Ovary (tissue), 9 donors: Measurements from ENCODE around the gene CHGA. TPM values are rescaled to one million over a fixed set of nuclear protein-coding genes. Genes with fewer than 3 reads are reported as not detected.

Experiments
- DNase-seq, 5 donors: peaks; one replicate each; pipeline ENCODE4 v3.0.0-alpha.2; 2019 to 2020
- H3K27ac ChIP-seq, 2 donors: fragments of 200-600 bp; one replicate each; pipeline versions ENCODE4 v1.5.1 to v1.8.0; 2019 to 2022
- H3K27me3 ChIP-seq: fragments of 200-600 bp; one replicate; pipeline ENCODE4 v1.8.0; 2022
- H3K36me3 ChIP-seq: fragments of 200-600 bp; sonication (generic); one replicate; pipeline ENCODE4 v1.5.1; 2019
- H3K4me1 ChIP-seq: one replicate; pipeline ENCODE4 v1.8.1; 2013; ENCODE audit warnings: mild to moderate bottlenecking, moderate library complexity; ENCODE audit not compliant: insufficient read depth
- H3K4me3 ChIP-seq: fragments of 200-600 bp; sonication (generic); one replicate; pipeline ENCODE4 v1.5.1; 2017
- H3K9me3 ChIP-seq, 2 donors: fragments of 200-600 bp in 1 of 2; sonication (generic) in 1 of 2; one replicate each; pipeline versions ENCODE4 v1.5.1 to v1.8.1; 2013 to 2019; ENCODE audit warnings: mild to moderate bottlenecking in 1 of 2, moderate library complexity in 1 of 2
- EP300 ChIP-seq: sonication (generic); formaldehyde crosslinking; IDR thresholded peaks from one replicate; pipeline ENCODE4 v1.6.1; 2017; ENCODE audit warnings: antibody characterized with exemption
- POLR2A ChIP-seq: fragments of 450-650 bp; IDR thresholded peaks from one replicate; pipeline ENCODE4 v1.6.1; 2017; ENCODE audit warnings: antibody characterized with exemption, mild to moderate bottlenecking, moderate library complexity
- WGBS, 3 donors: extraction: QIAGEN DNeasy Blood & Tissue Kit in 1 of 3; methylation state at CpG; one replicate each; pipeline versions ENCODE4 v1.1.5 to v1.1.7; 2013 to 2017; 5-methylcytosine and 5-hydroxymethylcytosine counted together
- intact Hi-C, 4 donors: fragments of 100-400 bp; cut with DNase I; formaldehyde crosslinking; loops; one replicate each; pipeline versions ENCODE4 v1.11.0 to v1.15.1; 2022 to 2023
- polyA plus RNA-seq, 2 donors: library from polyadenylated mRNA; stranded (reverse); fragments of 200-250 nt in 1 of 2; fragments of 350-450 nt in 1 of 2; fragmentation: Illumina TruSeq in 1 of 2; extraction: RNeasy Lipid Tissue Mini Kit (QIAGEN cat#74804) in 1 of 2; gene quantifications; one replicate each; pipeline ENCODE4 v1.2.3, GENCODE V29; 2013 to 2014
- total RNA-seq, 7 donors: library from RNA; depleted of rRNA in 2 of 7; stranded (reverse); fragments of >200 nt in 2 of 7; fragmentation: NEBNext Ultra II Directional in 3 of 7; extraction: Animal tissue kit (Norgen Biotek cat#: 25700) in 3 of 7; gene quantifications; one replicate each; pipeline versions ENCODE4 v1.1.0 to v1.2.4, GENCODE V29; 2016 to 2023
- TF ChIP-seq, protein P1 (sequence below), 3 donors: fragments of 450-650 bp in 2 of 3; fragments of 200-600 bp in 1 of 3; IDR thresholded peaks; one replicate each; pipeline versions ENCODE4 v1.5.1 to v1.8.0; 2016 to 2022; ENCODE audit warnings: antibody characterized with exemption in 3 of 3, mild to moderate bottlenecking in 1 of 3
- donor health status: DM: no; HTN: no; CAD: no; lungs with moderate emphysema.
- donor health status: DM: no; HTN: no; CAD: no.
- donor health status: Bipolar disorder and iron deficiency.
- donor health status: DM: yes; HTN: yes; CAD: no.
- donor health status: DM: no; HTN: no; CAD: no.
- donor health status: DM: yes; HTN: yes; CAD: no.

Gene CHGA
- total and polyA plus RNA-seq, 9 donors: 0.13 to 1.6 (median 0.60) TPM; not detected in 2

DNA sequence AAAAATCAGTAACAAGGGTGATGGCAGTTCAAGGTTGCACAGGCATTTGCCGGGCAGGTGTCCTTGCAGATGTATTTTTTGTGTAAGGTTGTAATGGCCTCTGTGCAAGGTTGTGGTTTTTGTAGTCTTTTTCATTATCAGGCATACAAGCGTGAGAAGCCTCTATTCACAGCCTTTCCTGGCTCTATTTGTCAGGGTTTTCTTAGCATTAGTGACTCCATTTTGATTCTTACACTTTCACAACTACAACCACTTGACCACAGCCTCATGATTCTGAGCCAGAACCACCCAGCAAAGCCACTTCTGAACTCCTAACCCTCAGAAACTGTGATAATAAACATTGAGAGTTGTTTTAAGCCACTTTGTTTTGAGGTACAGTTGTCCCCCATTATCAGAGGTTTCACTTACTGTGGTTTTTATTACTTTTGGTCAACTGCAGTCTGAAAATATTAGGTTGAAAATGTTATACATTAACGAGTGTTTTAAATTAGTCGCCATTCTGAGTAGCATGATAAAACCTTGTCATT, 27.5 kb upstream of the CHGA start:
- Histone ChIP-seq H3K36me3 (no peaks in the 10 kb centered on the region), H3K27ac (no peak overlapping the region), H3K27me3 (no peaks in the 10 kb centered on the region), H3K4me1 (no peaks in the 10 kb centered on the region), H3K4me3 (no peak overlapping the region), H3K9me3 (no peaks in the 10 kb centered on the region)
- WGBS, 3 donors: 34 to 62% (median 47%) methylated on average over 4 of the region's 4 CpGs
- DNase-seq: no peak
- intact Hi-C loops: no loop called here
- TF ChIP-seq POLR2A (no peak), EP300 (no peak)
- TF ChIP-seq, protein P1, sequence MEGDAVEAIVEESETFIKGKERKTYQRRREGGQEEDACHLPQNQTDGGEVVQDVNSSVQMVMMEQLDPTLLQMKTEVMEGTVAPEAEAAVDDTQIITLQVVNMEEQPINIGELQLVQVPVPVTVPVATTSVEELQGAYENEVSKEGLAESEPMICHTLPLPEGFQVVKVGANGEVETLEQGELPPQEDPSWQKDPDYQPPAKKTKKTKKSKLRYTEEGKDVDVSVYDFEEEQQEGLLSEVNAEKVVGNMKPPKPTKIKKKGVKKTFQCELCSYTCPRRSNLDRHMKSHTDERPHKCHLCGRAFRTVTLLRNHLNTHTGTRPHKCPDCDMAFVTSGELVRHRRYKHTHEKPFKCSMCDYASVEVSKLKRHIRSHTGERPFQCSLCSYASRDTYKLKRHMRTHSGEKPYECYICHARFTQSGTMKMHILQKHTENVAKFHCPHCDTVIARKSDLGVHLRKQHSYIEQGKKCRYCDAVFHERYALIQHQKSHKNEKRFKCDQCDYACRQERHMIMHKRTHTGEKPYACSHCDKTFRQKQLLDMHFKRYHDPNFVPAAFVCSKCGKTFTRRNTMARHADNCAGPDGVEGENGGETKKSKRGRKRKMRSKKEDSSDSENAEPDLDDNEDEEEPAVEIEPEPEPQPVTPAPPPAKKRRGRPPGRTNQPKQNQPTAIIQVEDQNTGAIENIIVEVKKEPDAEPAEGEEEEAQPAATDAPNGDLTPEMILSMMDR (IDR thresholded peaks at IDR 0.05): no peak

DNA sequence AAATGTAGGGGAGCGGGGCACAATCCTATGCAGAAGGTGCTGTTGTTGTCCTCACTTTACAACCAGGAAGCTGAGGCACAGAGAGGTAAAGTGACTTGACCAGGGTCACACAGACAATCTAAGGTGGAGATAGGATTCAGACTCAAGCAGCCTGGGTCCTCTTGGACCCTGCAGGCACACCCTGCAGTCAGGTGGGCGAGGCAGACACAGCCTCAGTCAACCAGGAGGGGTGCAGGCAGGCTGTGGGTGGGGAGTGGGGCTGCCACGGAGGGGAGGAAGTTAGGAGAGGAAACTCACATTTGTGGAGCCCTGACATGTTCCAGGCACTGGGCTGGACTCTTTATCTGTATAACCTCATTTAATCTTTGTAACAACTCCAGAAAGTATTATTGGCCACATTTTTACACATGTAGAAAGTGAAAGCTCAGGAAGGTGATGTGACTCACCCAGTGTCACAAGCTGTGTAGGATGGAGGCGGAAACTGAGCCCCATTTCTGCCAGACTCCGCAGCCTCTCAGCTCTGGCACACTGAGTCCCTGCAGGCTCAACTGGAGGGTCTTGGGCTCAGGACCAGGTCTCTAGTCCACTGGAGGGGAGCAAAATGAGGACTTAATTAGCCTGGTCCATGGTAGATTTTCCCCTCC, 24.9 kb upstream of the CHGA start:
- Histone ChIP-seq H3K4me3 (no peak overlapping the region), H3K36me3 (no peaks in the 10 kb centered on the region), H3K27ac (no peak overlapping the region), H3K9me3 (no peaks in the 10 kb centered on the region), H3K4me1 (no peaks in the 10 kb centered on the region), H3K27me3 (no peaks in the 10 kb centered on the region)
- TF ChIP-seq, protein P1 (IDR thresholded peaks at IDR 0.05): no peak
- no peak for TF ChIP-seq POLR2A
- no peak for TF ChIP-seq EP300
- intact Hi-C loops: no loop called here
- no peak for DNase-seq
- WGBS, 3 donors: 67 to 82% (median 68%) methylated on average over 5 of the region's 5 CpGs

DNA sequence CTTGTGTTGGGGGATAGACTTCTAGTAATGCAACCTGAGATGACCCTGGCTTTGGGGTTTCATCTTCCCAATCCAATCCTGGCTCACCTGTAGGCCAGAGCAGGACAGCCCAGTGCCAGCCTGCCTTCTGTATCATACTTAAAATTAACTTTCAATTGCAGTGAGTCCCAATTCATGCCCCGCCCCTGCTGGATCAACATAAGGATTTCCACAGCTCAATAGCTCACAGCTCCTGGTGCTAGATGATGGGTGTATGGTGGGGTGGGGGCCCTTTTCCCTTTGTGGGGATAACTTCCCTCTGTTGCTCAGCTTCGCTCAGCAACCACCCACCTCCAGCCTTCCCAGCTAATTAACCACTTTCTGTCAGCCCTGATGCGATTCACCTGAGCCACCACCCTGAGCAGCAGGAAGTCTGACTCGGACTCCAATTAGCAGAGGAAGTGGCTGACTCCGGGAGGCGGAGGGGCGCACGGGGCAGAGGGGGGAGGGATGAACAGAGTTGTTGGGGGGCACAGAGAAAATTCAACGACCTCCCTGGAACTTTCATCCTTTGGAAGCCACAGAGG, 24.3 kb upstream of the CHGA start:
- Histone ChIP-seq H3K4me3 (no peak overlapping the region), H3K27me3 (no peaks in the 10 kb centered on the region), H3K27ac (no peak overlapping the region), H3K36me3 (no peaks in the 10 kb centered on the region), H3K4me1 (no peaks in the 10 kb centered on the region), H3K9me3 (no peaks in the 10 kb centered on the region)
- DNase-seq: no peak
- intact Hi-C loops: no loop called here
- no peak for TF ChIP-seq EP300
- TF ChIP-seq POLR2A: no peak
- TF ChIP-seq, protein P1 (IDR thresholded peaks at IDR 0.05): no peak
- WGBS, 3 donors: 52 to 60% (median 59%) methylated on average over 9 of the region's 9 CpGs

DNA sequence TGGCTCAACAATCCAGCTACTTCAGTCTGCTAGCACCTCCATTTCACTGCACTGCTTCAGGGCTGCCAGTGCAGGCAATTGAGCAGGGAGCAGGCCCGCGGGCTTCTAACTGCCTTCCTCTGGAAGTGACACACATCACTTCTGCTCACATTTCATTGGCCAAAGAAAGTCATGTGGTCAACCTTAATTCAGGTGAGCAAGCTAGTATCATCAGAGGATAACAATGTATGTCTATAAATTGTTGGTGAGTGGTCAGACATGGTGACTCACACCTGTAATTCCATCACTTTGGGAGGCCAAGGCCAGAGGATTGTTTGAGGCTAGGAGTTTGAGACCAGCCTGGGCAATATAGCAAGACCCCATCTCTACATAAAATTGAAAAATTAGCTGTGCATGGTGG, 22.3 kb upstream of the CHGA start:
- intact Hi-C loops: no loop called here
- TF ChIP-seq, protein P1 (IDR thresholded peaks at IDR 0.05): no peak
- TF ChIP-seq EP300 (no peak), POLR2A (no peak)
- WGBS, 3 donors: 58 to 100% (median 90%) methylated on average over 2 of the region's 2 CpGs
- Histone ChIP-seq H3K4me1 (no peaks in the 10 kb centered on the region), H3K36me3 (no peaks in the 10 kb centered on the region), H3K9me3 (no peaks in the 10 kb centered on the region), H3K4me3 (no peak overlapping the region), H3K27me3 (no peaks in the 10 kb centered on the region), H3K27ac (no peak overlapping the region)
- no peak for DNase-seq
